Fibroblast of upper back skin (primary cell): ENCODE data around the gene NACA.
"Not testable (repeated sequence)": the region's sequence is repeated elsewhere in the genome, so short reads cannot be mapped to it uniquely, and the experiment has no call there.

ENCODE experiments used
- DNase-seq: peaks from one replicate; pipeline ENCODE4 v3.0.0-alpha.2; 2013

Gene NACA

DNA sequence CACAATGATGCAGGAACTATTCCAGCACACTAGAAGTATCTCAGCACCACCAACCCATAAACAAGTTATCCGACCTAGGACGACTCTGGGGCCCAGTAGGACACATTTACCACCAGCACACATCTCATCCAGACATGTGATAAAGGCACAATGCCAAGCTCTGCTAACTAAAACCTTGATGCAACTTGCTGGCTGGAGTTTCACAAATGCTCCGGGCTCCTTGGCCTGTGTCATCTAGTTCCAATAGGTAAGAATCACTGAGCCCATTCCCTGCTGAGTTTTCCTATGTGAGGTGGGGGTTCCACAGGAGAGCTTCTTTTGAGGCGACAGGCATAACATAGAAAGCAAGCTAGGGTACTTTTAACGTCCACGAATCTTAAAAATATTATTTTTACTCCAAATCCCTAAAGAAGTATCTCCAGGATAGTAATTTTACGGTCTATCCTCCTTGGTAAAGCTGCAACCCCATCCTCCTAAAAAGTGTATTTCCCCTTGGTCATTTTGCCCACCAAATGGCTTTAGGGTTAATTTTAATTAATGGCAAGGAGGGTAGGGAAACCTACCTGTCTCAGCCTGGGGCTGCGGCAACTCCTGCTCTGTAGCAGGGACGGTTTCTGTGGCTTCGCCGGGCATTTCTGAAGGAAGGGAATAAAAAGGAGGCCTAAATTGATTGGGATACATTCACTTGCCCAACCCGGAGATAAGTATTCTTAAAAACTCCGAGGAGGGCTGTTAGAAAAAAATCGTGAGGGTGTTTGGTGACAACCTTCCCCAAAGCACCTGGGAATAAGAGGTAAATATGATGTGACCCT, 1.0 kb downstream of the NACA start:
- DNase-seq: peak; percentile 73

DNA sequence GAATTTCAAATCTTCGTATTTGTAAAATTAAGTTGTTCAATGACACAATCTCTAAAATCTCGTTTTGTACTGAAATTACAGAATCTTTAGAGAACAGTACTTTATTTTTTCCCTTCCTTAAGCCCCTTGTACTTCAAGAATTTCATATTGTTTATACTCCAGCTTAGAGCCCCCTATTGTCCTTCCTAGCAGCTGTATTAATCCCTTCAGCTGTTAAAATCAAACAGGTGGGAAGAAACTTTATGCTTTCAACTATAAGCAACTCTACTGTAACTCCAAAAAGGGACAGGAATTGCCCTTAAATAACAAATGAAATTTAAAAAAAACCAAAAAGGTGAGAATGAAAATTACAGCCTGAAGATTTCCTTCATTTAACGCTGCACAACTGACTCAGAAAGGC, 1.7 kb downstream of the NACA start:
- DNase-seq: no peak

DNA sequence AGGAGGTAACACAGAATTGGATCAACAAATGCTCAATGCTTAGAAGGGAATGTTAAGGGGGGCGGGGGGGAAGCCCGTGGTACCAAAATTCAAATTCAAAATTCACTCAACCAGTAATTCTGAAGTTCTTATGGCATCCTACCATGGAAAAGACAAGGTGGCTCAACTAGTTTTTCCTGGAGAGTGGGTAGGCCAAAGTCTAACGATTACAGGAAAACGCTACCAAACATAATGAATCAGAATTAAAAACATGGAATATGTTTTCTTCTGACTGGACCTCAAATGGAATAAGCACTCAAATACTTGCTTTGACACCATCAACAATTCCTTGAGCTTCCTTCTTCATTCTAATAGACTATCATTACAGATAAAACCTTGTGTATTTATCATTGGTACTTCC, 2.3 kb downstream of the NACA start:
- no peak for DNase-seq

DNA sequence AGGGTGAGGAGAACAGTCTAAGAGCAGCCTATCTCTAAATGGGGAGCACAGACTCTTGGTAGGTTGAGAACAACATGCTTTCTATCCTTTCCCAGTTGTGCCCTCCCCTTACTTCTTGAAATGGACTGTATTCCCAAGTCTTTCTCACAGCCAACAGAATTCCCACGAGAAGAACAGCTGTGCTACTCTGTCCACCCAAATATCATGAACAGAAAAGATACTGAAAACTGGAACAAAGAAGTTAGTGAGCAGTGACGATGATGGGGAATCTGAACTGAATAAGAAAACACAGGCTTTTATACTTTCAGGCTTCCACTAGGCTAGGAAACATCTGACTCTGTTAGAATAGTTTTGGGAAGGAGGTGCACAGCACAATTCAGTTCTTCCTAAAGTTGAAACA, 3.4 kb downstream of the NACA start:
- DNase-seq: no peak

DNA sequence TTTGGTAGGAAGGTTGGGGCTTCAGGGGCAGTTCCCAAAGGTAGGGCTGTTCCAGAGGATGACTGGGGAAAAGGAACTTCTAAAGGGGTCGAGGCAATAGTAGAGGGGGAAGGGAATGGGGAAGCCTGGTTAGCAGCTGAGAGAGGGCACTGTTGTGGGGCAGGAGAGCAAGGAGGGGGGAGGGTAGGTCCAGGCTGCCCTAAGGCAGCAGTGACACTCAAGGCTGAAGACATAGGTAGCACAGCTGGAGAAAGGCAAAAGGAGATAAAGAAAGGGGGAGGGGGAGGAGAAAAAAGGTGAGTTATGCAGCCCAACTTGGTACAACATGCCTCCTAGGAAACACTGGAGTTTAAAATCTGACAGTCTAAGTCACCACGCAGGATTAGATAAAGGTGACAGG, 3.9 kb downstream of the NACA start:
- no peak for DNase-seq

DNA sequence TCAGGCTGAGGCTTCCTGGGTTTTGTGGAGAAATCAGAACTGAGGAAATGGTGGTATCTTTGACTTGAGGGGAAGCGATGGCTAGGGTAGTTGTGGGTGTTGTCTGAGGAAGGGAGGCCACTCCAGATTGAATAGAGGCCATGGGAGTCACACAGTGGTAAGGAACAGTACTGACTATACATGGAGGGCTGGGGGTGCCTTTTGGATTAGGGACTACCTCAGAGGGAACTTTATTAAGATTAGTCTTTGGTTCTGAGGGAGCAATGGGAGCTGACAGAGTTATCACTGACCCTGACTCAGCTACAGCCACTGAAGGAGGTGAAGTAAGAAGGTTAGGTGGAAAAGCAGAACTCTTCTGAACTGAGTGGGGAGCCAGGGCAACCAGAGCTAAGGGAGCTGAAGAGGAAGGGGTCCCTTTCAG, 4.4 kb downstream of the NACA start:
- no peak for DNase-seq

DNA sequence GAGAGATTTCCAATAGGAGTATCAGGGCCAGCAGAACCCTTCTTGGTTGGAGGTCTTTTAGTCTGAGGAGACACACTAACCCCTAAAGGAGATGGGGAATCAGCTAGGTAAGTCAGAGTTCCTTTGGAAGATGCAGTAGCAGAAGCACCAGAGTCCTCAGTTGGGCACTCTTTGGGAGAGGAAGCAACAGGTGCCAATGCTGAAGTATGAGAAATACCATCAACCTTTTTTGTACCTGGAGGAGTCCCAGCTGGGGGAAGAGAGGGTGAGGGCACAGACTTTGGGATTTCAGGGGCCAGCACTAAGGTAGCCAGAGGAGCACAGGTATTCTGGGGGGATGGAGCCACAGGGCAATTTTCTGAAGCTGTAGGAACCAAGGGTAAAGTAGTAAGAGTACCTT, 6.0 kb downstream of the NACA start:
- DNase-seq: no peak

DNA sequence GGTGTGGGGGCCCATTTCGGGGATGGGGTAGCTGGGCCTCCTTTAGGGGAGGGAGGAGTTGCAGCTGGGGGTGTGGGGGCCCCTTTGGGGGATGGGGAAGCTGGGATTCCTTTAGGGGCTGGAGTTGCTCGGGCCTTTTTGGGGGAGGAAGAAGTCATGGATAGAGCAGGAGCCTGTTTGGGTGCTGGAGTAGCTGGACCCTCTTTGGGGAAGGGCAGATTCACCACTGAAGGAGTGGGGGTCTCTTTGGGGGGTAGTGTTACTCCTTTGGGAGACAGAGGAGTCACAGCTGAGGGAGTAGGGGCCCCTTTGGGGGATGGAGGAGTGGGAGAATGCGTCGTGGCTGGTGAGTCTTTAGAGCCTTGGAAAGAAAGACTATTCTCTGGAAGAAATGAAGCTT, 6.5 kb downstream of the NACA start:
- no peak for DNase-seq

DNA sequence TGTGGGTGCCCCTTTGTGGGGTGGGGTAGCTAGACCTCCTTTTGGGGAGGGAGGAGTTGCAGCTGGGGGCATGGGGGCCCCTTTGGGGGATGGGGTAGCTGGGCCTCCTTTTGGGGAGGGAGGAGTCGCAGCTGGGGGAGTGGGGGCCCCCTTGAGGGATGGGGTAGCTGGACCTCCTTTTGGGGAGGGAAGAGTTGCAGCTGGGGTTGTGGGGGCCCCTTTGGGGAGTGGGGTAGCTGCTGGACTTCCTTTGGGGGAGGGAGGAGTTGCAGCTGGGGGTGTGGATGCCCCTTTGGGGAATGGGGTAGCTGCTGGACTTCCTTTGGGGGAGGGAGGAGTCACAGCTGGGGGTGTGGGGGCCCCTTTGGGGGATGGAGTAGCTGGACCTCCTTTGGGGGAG, 7.0 kb downstream of the NACA start:
- DNase-seq: no peak

DNA sequence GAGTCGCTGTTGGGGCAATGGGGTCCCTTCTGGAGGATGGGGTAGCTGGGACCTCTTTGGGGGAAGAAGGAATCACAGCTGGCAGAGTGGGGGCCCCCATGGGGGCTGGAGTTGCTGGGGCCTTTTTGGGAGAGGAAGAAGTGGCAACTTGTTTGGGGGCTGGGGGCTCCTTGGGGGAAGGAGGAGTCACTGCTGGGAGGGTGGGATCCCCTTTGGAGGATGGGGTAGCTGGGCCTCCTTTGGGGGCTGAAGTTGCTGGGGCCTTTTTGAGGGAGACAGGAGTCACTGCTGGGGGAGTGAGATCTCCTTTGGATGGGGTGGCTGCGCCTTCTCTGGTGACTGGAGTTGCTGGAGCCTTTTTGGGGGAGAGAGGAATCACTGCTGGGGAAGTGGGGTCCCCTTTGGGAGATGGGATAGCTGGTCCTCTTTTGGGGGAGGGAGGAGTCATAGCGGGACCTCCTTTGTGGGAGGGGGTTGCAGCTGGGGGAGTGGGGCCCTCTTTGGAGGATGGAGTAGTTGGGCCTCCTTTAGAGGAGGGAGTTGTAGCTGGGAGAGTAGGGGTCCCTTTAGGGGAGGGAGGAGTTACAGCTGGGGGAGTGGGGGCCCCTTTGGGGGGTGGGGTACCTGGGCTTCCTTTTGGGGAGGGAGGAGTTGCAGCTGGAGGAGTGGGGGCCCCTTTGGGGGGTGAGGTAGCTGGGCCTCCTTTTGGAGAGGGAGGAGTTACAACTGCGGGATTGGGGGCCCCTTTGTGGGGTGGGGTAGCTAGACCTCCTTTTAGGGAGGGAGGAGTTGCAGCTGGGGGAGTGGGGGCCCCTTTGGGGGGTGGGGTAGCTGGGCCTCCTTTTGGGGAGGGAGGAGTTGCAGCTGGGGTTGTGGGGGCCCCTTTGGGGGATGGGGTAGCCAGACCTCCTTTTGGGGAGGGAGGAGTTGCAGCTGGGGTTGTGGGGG, 7.9 kb downstream of the NACA start:
- no peak for DNase-seq

DNA sequence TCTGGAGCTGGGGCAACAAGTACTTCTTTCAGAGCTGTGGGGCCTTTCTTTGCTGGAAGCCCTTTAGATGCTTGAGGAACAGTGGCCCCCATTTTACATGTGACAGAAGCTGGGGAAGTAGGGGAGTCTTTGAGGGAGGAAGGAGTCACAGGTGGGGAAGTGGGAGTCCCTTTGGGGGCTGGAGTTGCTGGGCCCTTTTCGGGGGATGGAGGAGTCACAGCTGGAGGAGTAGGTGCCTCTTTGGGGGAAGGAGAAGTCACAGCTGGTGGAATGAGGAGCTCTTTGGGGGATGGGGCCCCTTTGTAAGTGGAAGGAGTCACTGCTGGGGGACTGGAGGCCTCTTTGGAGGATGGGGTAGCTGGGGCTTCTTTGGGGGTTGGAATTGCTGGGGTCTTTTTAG, 8.6 kb downstream of the NACA start:
- no peak for DNase-seq

DNA sequence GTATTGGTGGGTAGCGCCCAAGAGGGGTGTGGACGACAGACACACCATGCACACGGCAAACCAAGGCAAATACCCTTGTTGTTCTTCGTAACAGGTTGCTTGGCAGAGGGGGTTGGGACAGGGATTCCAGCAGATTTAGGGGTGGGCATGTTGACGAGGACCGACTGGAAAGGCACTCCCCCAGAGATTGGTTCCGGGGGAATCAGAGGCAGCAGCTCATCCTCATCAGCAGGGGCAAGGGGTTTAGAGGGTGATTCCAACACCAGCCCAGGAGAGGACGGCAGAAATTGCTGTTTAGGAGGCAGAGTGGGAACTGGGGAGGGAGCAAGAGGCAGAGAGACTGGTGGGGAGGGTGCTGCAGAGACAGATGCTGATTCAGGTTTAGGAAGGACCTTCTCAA, 9.3 kb downstream of the NACA start:
- DNase-seq: no peak

DNA sequence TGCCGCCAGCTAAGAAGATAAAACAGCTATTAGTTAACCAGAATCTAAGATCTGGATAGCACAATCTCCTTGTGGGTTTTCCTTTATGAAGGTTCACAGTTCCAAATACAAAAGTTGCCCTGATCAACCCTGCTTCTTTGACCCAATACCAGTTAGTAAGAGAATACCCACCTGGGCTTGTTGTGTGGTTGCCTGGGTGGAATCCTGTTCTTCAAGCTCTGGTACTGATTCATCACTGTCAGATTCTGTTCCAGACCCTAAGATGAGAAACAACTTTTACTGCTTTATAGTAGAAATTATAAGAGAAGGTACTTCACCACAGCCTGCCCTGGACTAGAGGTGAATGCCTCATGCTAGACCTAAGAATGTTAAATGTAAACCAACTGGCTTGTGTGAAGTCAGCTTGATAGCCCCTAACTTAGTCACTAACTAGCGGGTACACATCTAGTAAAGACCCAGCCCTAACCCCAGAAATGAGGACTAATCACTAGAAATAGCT, 10.6 kb downstream of the NACA start:
- no peak for DNase-seq

DNA sequence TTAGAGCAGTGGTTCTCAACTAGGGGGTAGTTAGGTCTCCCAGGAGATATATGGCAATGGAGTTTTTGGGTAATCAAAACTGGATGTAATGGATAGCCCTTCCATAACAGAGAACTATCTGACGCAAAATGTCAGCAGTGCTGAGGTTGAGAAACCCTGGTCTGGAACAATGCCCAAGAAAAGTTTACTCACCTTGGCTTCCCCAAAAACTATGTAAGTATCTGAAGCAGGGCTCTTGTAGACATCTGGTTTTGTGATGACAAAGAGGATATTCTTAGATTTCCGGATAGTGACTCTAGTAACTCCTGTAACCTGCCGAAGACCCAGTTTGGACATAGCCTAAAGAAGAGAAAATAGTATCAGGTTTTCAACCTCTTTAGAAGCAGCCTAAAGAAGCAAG, 11.8 kb downstream of the NACA start:
- DNase-seq: no peak

DNA sequence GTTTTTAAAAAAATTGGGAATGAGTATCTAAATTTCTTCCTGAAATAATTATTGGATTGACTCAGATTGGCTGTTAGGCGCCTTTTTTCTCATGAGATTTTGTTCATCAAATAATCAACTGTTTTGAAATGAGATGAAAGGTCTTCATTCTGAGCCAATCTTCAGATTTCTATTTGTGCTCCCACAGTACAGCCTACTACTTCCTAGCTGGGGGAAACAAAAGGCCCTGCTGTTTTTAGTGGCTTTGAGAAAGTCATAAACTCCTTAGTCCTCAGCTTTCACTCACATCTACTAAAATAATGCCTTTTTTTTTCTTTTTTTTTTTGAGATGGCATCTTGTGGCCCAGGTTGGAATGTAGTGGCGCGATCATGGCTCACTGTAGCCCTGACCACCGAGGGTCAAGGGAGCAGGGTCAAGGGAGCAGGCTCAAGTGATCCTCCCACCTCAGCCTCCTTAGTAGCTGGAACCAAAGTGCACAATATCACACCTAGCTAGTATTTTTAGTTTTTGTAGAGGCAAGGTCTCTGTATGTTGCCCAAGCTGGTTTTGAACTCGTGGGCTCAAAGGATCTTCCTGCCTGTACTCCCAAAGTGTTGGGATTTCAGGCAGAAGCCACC, 15.2 kb downstream of the NACA start:
- DNase-seq: no peak

DNA sequence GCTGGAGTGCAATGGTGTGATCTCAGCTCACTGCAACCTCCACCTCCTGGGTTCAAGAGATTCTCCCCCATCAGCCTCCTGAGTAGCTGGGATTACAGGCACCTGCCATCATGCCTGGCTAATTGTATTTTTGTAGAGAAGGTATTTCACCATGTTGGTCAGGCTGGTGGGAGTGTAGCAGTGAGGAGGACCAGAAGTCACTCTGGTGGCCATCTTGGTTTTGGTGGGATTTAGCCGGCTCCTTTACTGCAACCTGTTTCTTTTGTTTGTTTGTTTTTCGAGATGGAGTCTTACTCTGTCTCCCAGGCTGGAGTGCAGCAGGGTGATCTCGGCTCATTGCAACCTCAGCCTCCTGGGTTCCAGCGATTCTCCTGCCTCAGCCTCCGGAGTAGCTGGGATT, 20.6 kb downstream of the NACA start:
- not testable (repeated sequence) for DNase-seq

DNA sequence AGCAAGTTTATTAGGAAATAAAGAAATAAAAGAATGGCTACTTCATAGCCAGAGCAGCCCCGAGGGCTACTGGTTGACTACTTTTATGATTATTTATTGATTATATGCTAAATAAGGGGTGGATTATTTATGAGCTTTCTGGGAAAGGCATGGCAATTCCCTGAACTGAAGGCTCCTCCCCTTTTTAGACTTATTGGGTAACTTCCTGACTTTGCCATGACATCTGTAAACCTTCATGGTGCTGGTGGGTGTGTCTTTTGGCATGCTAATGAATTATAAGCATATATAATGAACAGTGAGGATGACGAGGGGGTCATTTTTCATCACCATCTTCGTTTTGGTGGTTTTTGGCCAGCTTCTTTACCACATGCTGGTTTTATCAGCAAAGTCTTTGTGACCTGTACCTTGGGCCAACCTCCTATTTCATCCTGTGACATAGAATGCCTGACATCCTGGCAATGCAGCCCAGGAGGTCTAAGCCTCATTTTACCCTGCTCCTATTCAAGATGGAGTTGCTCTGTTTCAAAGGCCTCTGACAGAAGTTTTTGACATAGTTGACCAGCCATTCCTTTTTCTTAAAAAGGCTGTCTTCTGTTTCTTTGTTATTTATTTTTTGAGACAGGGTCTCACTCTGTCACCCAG, 26.0 kb downstream of the NACA start:
- DNase-seq: no peak

DNA sequence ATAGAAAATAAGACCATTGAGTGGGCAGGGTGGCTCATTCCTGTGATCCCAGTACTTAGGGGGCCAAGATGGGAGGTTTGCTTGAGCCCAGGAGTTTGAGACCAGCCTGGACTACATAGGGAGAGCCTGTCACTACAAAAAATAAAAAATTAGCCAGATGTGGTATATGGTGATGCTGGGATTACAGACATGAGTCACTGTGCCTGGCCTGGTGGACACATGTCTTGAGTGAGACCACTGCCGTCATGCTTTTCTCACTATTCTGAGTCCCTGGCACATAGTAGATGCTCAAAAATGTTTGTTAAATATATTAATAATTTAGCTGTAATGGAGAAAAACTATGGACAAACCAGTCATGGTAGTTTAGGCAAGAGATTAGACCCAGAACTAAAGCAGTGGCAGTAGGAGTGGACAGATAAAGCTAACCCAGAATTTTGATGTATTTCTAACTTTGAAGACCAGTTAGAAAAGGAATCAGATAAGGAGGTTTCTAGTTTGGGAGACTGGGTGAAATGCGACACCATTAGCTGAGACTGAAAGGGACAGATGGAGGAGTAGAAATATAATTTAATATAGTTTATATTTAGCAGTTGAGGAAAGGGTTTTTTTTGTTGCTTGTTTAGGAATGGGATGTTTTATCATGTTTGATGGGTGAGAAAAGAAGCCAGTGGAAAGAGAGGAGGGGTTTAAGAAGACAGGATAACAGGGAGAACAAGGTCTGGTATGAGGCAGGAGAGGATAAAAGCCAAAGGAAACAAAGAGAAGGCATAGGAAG, 29.6 kb downstream of the NACA start:
- DNase-seq: peak; percentile 28

DNA sequence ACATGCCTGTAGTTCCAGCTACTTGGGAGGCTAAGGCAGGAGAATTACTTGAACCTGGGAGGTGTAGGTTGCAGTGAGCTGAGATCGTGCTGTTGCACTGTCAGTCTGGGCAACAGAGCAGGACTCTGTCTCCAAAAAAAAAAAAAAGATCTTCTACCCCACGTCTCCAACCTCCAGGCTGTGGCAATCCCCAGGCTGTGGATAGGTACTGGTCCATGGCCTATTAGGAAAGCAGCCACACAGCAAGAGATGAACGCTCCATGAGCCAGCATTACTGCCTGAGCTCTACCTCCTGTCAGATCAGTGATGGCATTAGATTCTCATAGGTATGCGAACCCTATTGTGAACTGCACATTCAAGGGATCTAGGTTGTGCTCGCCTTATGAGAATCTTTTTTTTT, 30.9 kb downstream of the NACA start:
- no peak for DNase-seq

DNA sequence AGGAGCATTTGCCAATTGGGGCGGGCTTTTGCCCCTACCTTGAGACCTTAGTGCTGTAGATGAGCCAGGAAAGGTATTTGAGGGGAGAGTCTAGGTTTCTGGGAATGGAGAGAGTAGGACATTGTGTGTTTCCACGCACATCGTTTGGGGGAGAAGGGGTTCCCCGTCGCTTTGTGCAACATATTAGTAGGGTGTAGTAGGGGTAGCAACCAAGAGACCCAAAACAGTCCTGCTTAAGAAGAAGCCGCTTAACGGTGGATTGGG, 36.3 kb downstream of the NACA start:
- DNase-seq: no peak

DNA sequence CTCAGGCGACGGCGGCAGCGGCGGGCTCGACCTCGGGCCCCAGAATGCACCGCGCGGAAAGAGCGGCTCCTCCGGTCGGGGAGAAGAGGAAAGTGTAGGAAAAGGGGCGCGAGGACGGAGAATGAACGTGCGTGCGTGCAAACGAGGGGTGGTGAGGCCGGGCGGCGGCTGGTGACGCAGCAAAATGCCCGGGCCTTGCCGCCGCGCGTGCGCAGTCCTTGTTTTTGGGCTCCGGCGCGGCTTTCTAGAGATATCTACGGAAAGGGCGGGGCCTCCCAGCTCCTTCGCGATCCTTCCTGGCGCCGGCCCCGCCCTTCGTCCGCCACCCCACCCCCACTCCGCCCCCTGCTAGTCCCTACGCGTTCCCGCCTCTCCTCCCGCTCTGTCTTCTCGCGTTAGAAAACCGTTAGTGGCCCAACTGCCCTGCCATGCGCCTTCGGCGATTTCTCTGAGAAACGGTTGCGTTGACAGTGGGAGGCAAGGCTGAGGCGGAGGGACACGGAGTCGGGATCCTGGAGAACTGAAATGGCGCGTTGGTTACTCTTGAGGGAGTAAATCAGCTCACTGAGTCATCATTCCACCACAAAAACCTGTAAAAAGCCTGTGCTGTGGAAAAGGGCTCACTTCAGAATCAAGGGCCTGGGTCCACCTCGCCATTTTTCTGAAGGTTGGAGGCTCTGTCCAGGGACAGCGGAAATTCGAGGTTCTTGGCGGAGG, 36.8 kb downstream of the NACA start, which contains the start of gene PTGES3:
PTGES3 (minus strand) TSS at position 156 of the 717 bp plus-strand sequence. CDS start 285 bp downstream, outside the sequence.
- DNase-seq: peak; percentile 98
